ENCODE results near the gene MTG1.

- TF ChIP-seq ZNF331 (CRISPR knock-in tag; IDR thresholded peaks at IDR 0.05; ENCODE audit: low read depth) (no peak), CTCF (conservative IDR thresholded peaks at IDR 0.05; ENCODE audit: low read depth in 2 of 2) (no peak), REST (IDR thresholded peaks at IDR 0.05; ENCODE audit: unreplicated experiment) (no peak), EZH2 (IDR thresholded peaks at IDR 0.05; ENCODE audit: low read depth, unreplicated experiment) (no peak), ZNF114 (CRISPR knock-in tag; IDR thresholded peaks at IDR 0.05) (no peak), POLR2AphosphoS5 (IDR thresholded peaks at IDR 0.05; ENCODE audit: low read depth) (no peak)
Observed at GRCh38 chr10:133460208-133460769, 66.3 kb downstream of the MTG1 start.
